Thoracic aorta (tissue), 2 donors: ENCODE data around the gene IL21R. TPM values are rescaled to one million over a fixed set of nuclear protein-coding genes. Genes with fewer than 3 reads are reported as not detected.
"Not testable (repeated sequence)": the region's sequence is repeated elsewhere in the genome, so short reads cannot be mapped to it uniquely, and the experiment has no call there.

Experiments used
- ATAC-seq: fragments of 150-250 bp; one replicate; pipeline ENCODE4 v1.8.0; 2017; ENCODE audit warnings: low read depth; ENCODE audit not compliant: insufficient number of reproducible peaks, low FRiP score
- DNase-seq: peaks from one replicate; pipeline ENCODE4 v3.0.0-alpha.2; 2020; ENCODE audit warnings: low spot score
- H3K27ac ChIP-seq, 2 donors: fragments of 200-600 bp; sonication (generic); 1 replicate in 1 of 2; 2 replicates in 1 of 2; pipeline ENCODE4 v1.5.1; 2016; ENCODE audit warnings: mild to moderate bottlenecking in 2 of 2, moderate library complexity in 2 of 2
- H3K27me3 ChIP-seq: fragments of 200-600 bp; sonication (generic); replicated peaks from 2 replicates; pipeline ENCODE4 v1.6.0; 2016; ENCODE audit warnings: mild to moderate bottlenecking; ENCODE audit not compliant: insufficient read depth
- H3K36me3 ChIP-seq: fragments of 200-600 bp; sonication (generic); one replicate; pipeline ENCODE4 v1.5.1; 2016
- H3K4me1 ChIP-seq, 2 donors: fragments of 200-600 bp; sonication (generic); 1 replicate in 1 of 2; 2 replicates in 1 of 2; pipeline versions ENCODE4 v1.5.1 to v1.6.0; 2016; ENCODE audit warnings: low read depth in 2 of 2, mild to moderate bottlenecking in 1 of 2; ENCODE audit not compliant: control insufficient read depth in 1 of 2
- H3K4me3 ChIP-seq: fragments of 200-600 bp; sonication (generic); 2 replicates; pipeline ENCODE4 v1.5.1; 2016; ENCODE audit warnings: mild to moderate bottlenecking
- H3K9me3 ChIP-seq: fragments of 200-600 bp; sonication (generic); 2 replicates; pipeline ENCODE4 v1.5.1; 2016
- total RNA-seq, 2 donors: library from RNA; depleted of rRNA; stranded (reverse); fragments of >200 nt; gene quantifications; one replicate each; pipeline versions ENCODE4 v1.1.0 to v1.2.3, GENCODE V29; 2016
- TF ChIP-seq, protein P1 (sequence below): fragments of 200-600 bp; sonication (generic); IDR thresholded peaks from one replicate; pipeline ENCODE4 v1.5.1; 2019; ENCODE audit warnings: antibody characterized with exemption

The IL21R gene
- total RNA-seq, 2 donors from 2014 or later: 0.14 to 1.8 TPM

DNA sequence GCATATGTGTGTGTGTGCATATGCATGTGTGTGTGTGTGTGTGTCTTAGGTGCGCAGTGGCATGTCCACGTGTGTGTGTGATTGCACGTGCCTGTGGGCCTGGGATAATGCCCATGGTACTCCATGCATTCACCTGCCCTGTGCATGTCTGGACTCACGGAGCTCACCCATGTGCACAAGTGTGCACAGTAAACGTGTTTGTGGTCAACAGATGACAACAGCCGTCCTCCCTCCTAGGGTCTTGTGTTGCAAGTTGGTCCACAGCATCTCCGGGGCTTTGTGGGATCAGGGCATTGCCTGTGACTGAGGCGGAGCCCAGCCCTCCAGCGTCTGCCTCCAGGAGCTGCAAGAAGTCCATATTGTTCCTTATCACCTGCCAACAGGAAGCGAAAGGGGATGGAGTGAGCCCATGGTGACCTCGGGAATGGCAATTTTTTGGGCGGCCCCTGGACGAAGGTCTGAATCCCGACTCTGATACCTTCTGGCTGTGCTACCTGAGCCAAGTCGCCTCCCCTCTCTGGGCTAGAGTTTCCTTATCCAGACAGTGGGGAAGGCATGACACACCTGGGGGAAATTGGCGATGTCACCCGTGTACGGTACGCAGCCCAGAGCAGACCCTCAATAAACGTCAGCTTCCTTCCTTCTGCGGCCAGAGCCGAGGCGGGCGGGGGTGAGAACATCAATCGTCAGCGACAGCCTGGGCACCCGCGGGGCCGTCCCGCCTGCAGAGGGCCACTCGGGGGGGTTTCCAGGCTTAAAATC is 47.6 kb downstream of the IL21R start:
- TF ChIP-seq, protein P1, sequence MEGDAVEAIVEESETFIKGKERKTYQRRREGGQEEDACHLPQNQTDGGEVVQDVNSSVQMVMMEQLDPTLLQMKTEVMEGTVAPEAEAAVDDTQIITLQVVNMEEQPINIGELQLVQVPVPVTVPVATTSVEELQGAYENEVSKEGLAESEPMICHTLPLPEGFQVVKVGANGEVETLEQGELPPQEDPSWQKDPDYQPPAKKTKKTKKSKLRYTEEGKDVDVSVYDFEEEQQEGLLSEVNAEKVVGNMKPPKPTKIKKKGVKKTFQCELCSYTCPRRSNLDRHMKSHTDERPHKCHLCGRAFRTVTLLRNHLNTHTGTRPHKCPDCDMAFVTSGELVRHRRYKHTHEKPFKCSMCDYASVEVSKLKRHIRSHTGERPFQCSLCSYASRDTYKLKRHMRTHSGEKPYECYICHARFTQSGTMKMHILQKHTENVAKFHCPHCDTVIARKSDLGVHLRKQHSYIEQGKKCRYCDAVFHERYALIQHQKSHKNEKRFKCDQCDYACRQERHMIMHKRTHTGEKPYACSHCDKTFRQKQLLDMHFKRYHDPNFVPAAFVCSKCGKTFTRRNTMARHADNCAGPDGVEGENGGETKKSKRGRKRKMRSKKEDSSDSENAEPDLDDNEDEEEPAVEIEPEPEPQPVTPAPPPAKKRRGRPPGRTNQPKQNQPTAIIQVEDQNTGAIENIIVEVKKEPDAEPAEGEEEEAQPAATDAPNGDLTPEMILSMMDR: no peak
- H3K27me3 ChIP-seq: no peaks in the 10 kb centered on the region
- ATAC-seq: no peak
- H3K27ac ChIP-seq: no peak overlapping the region
- H3K9me3 ChIP-seq: peaks cover 5% of the 10 kb centered on the region
- DNase-seq: no peak
- peaks cover 0 to 3% of the 10 kb centered on the region in 2 donors for H3K4me1 ChIP-seq
- H3K4me3 ChIP-seq: no peak overlapping the region
- no peaks in the 10 kb centered on the region for H3K36me3 ChIP-seq

DNA sequence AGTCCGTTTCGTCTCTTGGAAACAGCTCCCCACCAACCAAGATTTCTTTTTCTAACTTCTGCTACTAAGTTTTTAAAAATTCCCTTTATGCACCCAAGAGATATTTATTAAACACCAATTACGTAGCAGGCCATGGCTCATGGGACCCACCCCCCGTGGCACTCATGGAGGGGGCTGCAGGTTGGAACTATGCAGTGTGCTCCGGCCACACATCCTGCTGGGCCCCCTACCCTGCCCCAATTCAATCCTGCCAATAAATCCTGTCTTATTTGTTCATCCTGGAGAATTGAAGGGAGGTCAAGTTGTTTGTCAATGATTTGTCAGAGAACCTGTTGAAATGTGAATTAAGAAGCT is 48.2 kb downstream of the IL21R start:
- TF ChIP-seq, protein P1: no peak
- DNase-seq: no peak
- no peaks in the 10 kb centered on the region for H3K27me3 ChIP-seq
- no peaks in the 10 kb centered on the region for H3K9me3 ChIP-seq
- H3K36me3 ChIP-seq: no peaks in the 10 kb centered on the region
- no peak overlapping the region for H3K4me3 ChIP-seq
- no peak overlapping the region for H3K27ac ChIP-seq
- peaks cover 0 to 3% of the 10 kb centered on the region in 2 donors for H3K4me1 ChIP-seq
- ATAC-seq: no peak

DNA sequence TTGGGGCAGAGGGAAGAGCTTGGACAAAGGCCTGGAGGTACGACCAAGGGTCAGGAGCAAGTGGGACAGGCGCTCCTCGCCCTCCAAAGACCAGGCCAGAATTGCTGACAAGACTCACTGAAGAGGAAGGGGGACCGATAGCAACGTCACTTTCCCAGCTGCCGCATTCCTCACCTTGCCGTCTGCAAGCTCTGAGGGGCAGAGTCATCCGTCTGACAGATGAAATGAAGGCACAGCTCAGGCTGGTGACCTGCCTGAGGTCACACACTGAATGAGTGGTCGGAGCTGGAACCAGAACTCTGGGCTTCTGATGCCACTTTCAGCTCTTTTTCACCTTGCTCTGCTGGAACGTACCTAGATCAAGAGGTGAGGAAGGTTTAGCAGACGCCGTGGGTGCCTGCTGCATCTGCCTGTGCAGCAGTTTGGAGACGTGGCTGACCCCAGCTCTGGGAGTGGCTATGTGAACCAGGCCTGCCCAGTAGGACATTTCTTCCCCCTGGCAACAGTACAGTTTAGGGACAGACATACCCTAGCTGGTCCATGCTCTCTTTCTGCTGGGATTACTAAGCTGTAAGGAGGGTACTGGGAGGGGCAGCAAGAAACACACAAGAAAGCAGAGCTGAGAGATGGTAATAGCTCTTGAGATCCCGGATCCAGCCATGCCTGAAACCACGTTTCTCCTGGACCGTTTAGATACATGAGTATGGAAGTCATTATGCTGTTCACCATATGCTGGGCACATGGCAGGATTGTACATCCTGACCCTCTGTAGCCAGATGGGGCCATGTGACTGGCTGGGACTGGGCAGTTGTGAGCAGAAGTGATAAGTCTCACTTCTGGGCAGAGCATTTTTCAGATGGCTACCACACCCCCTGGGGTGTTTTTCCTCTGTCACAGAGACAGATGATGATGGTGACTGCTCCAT is 50.9 kb downstream of the IL21R start:
- Histone ChIP-seq H3K4me1 (peaks cover 0 to 3% of the 10 kb centered on the region in 2 donors), H3K4me3 (no peak overlapping the region), H3K36me3 (no peaks in the 10 kb centered on the region), H3K27ac (no peak overlapping the region), H3K9me3 (no peaks in the 10 kb centered on the region), H3K27me3 (no peaks in the 10 kb centered on the region)
- DNase-seq (no peak), ATAC-seq (no peak)
- TF ChIP-seq, protein P1: no peak

DNA sequence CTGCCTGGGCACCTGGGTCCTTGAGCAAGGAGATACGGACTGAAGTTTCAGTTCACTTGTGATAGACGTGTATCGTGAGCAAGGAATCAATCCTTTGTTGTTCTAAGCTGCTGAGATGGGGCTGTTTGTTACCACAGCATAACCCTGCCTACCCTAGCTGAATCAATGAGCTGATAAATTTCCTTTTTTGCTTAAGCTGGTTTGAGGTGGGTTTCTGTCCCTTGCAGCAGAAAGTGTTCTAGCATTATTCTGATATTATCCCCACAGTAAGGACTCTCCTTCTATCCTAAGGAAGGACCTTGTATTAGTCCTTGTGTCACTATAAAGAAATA is 51.5 kb downstream of the IL21R start:
- TF ChIP-seq, protein P1: no peak
- no peak overlapping the region for H3K4me3 ChIP-seq
- peaks cover 0 to 3% of the 10 kb centered on the region in 2 donors for H3K4me1 ChIP-seq
- no peaks in the 10 kb centered on the region for H3K36me3 ChIP-seq
- H3K9me3 ChIP-seq: no peaks in the 10 kb centered on the region
- no peak overlapping the region for H3K27ac ChIP-seq
- H3K27me3 ChIP-seq: no peaks in the 10 kb centered on the region
- DNase-seq (no peak), ATAC-seq (no peak)

DNA sequence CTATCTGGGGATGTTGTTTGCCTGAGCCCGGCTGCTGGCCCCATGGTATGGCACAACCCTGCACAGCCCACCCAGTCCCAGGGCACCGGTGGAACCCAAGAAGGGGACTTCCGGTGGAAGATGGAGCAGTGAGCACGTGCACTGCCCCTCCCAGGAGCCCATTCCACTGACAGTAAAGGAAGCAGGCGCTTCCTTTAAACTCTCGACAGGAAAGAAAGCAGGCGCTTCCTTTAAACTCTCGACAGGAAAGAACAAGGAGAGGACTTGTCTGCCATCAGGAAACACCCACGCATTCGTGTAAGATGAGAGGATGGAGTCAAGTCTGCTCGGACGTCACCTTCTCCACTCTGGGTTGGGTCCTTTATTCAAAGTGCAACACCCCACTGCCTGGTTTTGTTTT is 53.7 kb downstream of the IL21R start:
- TF ChIP-seq, protein P1: no peak
- no peak overlapping the region for H3K27ac ChIP-seq
- no peaks in the 10 kb centered on the region for H3K9me3 ChIP-seq
- no peaks in the 10 kb centered on the region for H3K27me3 ChIP-seq
- DNase-seq (no peak), ATAC-seq (no peak)
- H3K4me1 ChIP-seq: peaks cover 0 to 6% of the 10 kb centered on the region in 2 donors
- peaks cover 3% of the 10 kb centered on the region for H3K36me3 ChIP-seq
- H3K4me3 ChIP-seq: no peak overlapping the region

DNA sequence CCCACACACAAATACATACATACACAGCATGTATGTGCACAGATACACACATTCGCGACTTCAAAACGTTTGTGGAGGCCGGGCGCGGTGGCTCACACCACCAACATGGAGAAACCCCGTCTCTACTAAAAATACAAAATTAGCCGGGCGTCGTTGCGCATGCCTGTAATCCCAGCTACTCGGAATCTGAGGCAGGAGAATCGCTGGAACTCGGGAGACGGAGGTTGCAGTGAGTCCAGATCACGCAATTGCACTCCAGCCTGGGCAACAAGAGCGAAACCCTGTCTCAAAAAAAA is 55.6 kb downstream of the IL21R start:
- not testable (repeated sequence) for H3K27me3 ChIP-seq, H3K4me1 ChIP-seq, H3K4me3 ChIP-seq, H3K27ac ChIP-seq, H3K9me3 ChIP-seq, DNase-seq, ATAC-seq
- H3K36me3 ChIP-seq: peaks cover 11% of the 10 kb centered on the region
